CD4-positive, alpha-beta memory T cell (primary cell): ENCODE measurements around the gene TRAPPC2L. TPM values are rescaled to one million over a fixed set of nuclear protein-coding genes. Genes with fewer than 3 reads are reported as not detected.
A peak's percentile ranks its signal among the peaks of the same experiment; 100 is the strongest.

Source experiments
- CTCF ChIA-PET: fragments of 350-600 bp; sonication (Branson Sonifier 250); formaldehyde crosslinking; loops from one replicate; lab custom pipeline; 2021; ENCODE audit warnings: inconsistent platforms; ENCODE audit not compliant: partially characterized antibody; lab: Charles Lee
- POLR2A ChIA-PET: fragments of 350-600 bp; sonication (Branson Sonifier 250); formaldehyde crosslinking; loops from one replicate; lab custom pipeline; 2021; ENCODE audit not compliant: partially characterized antibody; lab: Charles Lee
- DNase-seq, 5 donors: peaks; one replicate each; pipeline versions ENCODE4 v3.0.0 to v3.0.0-alpha.2; 2020 to 2022; ENCODE audit warnings: mixed read lengths in 1 of 5
- H3K27ac ChIP-seq: one replicate; pipeline ENCODE4 v1.7.0; 2013; ENCODE audit warnings: low read depth, low read length
- H3K27me3 ChIP-seq: 2 replicates; pipeline ENCODE4 v1.7.0; 2013; ENCODE audit warnings: mild to moderate bottlenecking, low read length, moderate library complexity; ENCODE audit not compliant: insufficient read depth
- H3K36me3 ChIP-seq: 2 replicates; pipeline ENCODE4 v1.7.0; 2013; ENCODE audit warnings: mild to moderate bottlenecking, low read length, moderate library complexity; ENCODE audit not compliant: insufficient read depth
- H3K4me1 ChIP-seq: 2 replicates; pipeline ENCODE4 v1.7.0; 2013; ENCODE audit warnings: mild to moderate bottlenecking, low read length, moderate library complexity; ENCODE audit not compliant: insufficient read depth
- H3K4me3 ChIP-seq, 2 donors: one replicate each; pipeline ENCODE4 v1.7.0; 2013; ENCODE audit warnings: low read length in 2 of 2, mild to moderate bottlenecking in 1 of 2
- H3K9me3 ChIP-seq, 2 donors: one replicate each; pipeline ENCODE4 v1.7.0; 2013; ENCODE audit warnings: low read length in 2 of 2, control low read depth in 1 of 2; ENCODE audit not compliant: control insufficient read depth in 1 of 2
- H3K27ac Mint-ChIP-seq, 7 donors: one replicate each; pipeline ENCODE4 v1.8.0; 2020 to 2021; ENCODE audit warnings: mixed read lengths in 7 of 7, mild to moderate bottlenecking in 6 of 7, inconsistent platforms in 3 of 7, moderate library complexity in 3 of 7
- H3K27me3 Mint-ChIP-seq, 2 donors: one replicate each; pipeline ENCODE4 v1.8.0; 2020 to 2021; ENCODE audit warnings: mixed read lengths in 2 of 2
- H3K36me3 Mint-ChIP-seq, 2 donors: one replicate each; pipeline ENCODE4 v1.8.0; 2020 to 2021; ENCODE audit warnings: mixed read lengths in 2 of 2, inconsistent platforms in 1 of 2, mild to moderate bottlenecking in 1 of 2
- H3K4me1 Mint-ChIP-seq, 4 donors: one replicate each; pipeline ENCODE4 v1.8.0; 2020 to 2021; ENCODE audit warnings: mixed read lengths in 4 of 4, mild to moderate bottlenecking in 1 of 4
- H3K4me3 Mint-ChIP-seq, 8 donors: one replicate each; pipeline ENCODE4 v1.8.0; 2020 to 2021; ENCODE audit warnings: mixed read lengths in 8 of 8, mild to moderate bottlenecking in 7 of 8, moderate library complexity in 6 of 8, inconsistent platforms in 3 of 8
- H3K9me3 Mint-ChIP-seq, 8 donors: one replicate each; pipeline ENCODE4 v1.8.0; 2020 to 2021; ENCODE audit warnings: mixed read lengths in 8 of 8, mild to moderate bottlenecking in 5 of 8, inconsistent platforms in 3 of 8, moderate library complexity in 1 of 8
- intact Hi-C: fragments of 100-400 bp; cut with micrococcal nuclease; formaldehyde crosslinking; loops from one replicate; pipeline ENCODE4 v1.15.1; 2023
- polyA plus RNA-seq, 2 donors: library from polyadenylated mRNA; unstranded; fragments of 300-500 nt; fragmentation: Illumina TruSeq; gene quantifications; one replicate each; pipeline ENCODE4 v1.2.3, GENCODE V29; 2021
- total RNA-seq, 2 experiments: library from RNA; stranded (reverse); gene quantifications; one replicate each; pipeline ENCODE4 v1.2.3, GENCODE V29; 2021

Gene TRAPPC2L
- total and polyA plus RNA-seq, 4 experiments from 2014 or later, result 66.6 to 105 (median 85.7) TPM

DNA sequence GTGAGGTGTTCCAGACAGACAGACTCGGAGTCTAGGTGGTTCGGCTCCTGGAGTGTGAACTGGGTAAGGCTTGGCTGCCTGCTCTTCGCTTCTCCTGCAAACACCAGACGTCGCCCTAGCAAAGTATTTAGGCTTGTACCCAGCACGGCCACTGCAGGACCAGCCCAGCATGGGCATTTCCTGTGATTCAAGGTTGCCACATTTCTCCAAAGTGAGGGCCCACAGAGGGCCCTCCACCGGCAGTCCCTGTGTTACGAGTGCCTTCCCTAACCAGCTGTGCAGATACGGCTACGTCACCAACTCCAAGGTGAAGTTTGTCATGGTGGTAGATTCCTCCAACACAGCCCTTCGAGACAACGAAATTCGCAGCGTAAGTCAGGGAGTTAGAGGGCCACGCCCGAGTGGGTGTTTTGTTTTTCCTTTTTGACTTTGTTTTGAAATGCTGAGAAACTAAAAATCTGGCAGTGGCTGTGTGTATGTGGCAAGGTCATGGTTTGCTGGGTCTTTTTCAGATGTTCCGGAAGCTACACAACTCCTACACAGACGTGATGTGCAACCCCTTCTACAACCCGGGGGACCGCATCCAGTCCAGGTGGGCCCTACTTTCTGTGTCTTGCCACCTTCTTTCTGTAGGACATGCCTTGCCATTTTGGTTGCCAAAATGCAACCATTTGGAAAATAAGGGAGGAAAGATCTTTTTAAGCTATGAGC lies 2.6 kb downstream of the TRAPPC2L start:
- intact Hi-C loops, result loop anchor here (5.0 kb wide), 2 partner anchors 227 to 402 kb away; no protein-coding TSS in a partner anchor
- CTCF ChIA-PET, result interaction anchor here (0.9 to 2.9 kb wide), 4 partner anchors 44 to 358 kb away, joined by 3 to 40 read pairs (median 10); partner anchors contain the start of gene ZNF778
- H3K4me1 Mint-ChIP-seq, result peaks cover 15 to 41% (median 25%) of the 10 kb centered on the region in 4 donors
- peak overlapping the region in 1 of 8 donors; percentile 9 for H3K4me3 Mint-ChIP-seq
- no peak overlapping the region for H3K4me3 ChIP-seq
- H3K4me1 ChIP-seq, result peaks cover 27% of the 10 kb centered on the region
- H3K27me3 Mint-ChIP-seq, result peaks cover 0 to 2% of the 10 kb centered on the region in 2 donors
- H3K27ac Mint-ChIP-seq, result peak overlapping the region in 1 of 7 donors; percentile 32
- H3K36me3 ChIP-seq, result peaks cover 33% of the 10 kb centered on the region
- peaks cover 0 to 2% (median 0%) of the 10 kb centered on the region in 8 donors for H3K9me3 Mint-ChIP-seq
- H3K36me3 Mint-ChIP-seq, result peaks cover 8 to 37% of the 10 kb centered on the region in 2 donors
- DNase-seq, result no peak
- POLR2A ChIA-PET, result interaction anchor here (2.9 to 4.6 kb wide), 2 partner anchors 48 to 358 kb away, joined by 29 to 53 read pairs; partner anchors contain the start of genes APRT and ZNF778
- H3K9me3 ChIP-seq, result no peaks in the 10 kb centered on the region
- no peak overlapping the region for H3K27ac ChIP-seq
- no peaks in the 10 kb centered on the region for H3K27me3 ChIP-seq

DNA sequence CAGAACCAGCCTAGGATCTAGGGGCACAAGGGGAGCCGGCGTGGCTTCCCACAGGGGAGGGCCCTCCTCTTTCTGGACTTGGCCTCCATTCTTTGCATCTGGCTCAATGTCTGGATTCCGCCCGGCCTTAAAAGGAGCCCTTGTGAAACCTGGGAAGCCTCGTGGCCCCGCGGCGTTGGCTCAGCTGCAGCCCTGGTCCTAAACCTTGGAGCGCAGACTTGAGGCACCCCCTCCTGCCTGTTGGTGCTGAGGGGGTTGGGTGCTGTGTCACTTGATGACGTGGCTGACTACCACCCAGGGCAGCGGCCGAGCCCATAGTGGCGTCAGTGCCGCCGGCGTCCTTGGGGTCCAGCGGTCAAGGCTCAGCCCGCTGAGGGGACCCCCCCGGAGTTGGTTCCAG lies 4.4 kb downstream of the TRAPPC2L start:
- no peak overlapping the region for H3K27ac ChIP-seq
- H3K27me3 ChIP-seq, result no peaks in the 10 kb centered on the region
- CTCF ChIA-PET, result interaction anchor here (0.6 kb wide), 1 partner anchor 67 kb away, joined by 4 read pairs; no protein-coding TSS in a partner anchor
- POLR2A ChIA-PET, result no interaction called here
- Mint-ChIP-seq H3K27ac (peak overlapping the region in 2 of 7 donors; percentile 13 to 57), H3K4me1 (peaks cover 8 to 26% (median 14%) of the 10 kb centered on the region in 4 donors), H3K27me3 (peaks cover 0 to 2% of the 10 kb centered on the region in 2 donors), H3K4me3 (no peak overlapping the region), H3K9me3 (peaks cover 0 to 2% (median 0%) of the 10 kb centered on the region in 8 donors), H3K36me3 (peaks cover 8 to 37% of the 10 kb centered on the region in 2 donors)
- intact Hi-C loops, result no loop called here
- peaks cover 12% of the 10 kb centered on the region for H3K4me1 ChIP-seq
- DNase-seq, result no peak
- H3K36me3 ChIP-seq, result peaks cover 33% of the 10 kb centered on the region
- H3K4me3 ChIP-seq, result no peak overlapping the region
- no peaks in the 10 kb centered on the region for H3K9me3 ChIP-seq

DNA sequence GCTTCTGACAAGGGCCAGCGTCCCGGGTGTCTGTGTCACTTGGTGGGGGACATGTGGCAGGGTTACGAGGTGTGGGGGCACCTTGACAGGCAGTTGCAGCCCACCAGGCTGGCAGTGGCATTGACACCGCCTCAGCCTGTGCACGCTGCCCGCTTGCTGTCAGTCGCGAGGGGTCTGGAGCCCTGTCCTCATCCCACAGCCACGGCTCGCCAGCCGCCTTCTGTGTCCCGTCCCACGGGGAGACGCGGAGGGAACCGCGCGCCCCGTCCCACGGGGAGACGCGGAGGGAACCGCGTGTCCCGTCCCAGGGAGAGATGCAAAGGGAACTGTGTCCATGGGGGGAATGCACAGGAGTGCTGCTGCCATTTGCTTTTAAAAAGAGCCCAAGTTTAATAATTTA lies 6.0 kb downstream of the TRAPPC2L start:
- CTCF ChIA-PET, result no interaction called here
- Mint-ChIP-seq H3K4me3 (no peak overlapping the region), H3K27ac (no peak overlapping the region), H3K27me3 (no peaks in the 10 kb centered on the region), H3K9me3 (no peaks in the 10 kb centered on the region), H3K4me1 (peaks cover 6 to 14% (median 9%) of the 10 kb centered on the region in 4 donors), H3K36me3 (peaks cover 8 to 30% of the 10 kb centered on the region in 2 donors)
- no peak overlapping the region for H3K27ac ChIP-seq
- H3K4me3 ChIP-seq, result no peak overlapping the region
- H3K36me3 ChIP-seq, result peaks cover 33% of the 10 kb centered on the region
- H3K9me3 ChIP-seq, result no peaks in the 10 kb centered on the region
- POLR2A ChIA-PET, result no interaction called here
- DNase-seq, result no peak
- intact Hi-C loops, result no loop called here
- H3K27me3 ChIP-seq, result no peaks in the 10 kb centered on the region
- peaks cover 8% of the 10 kb centered on the region for H3K4me1 ChIP-seq

DNA sequence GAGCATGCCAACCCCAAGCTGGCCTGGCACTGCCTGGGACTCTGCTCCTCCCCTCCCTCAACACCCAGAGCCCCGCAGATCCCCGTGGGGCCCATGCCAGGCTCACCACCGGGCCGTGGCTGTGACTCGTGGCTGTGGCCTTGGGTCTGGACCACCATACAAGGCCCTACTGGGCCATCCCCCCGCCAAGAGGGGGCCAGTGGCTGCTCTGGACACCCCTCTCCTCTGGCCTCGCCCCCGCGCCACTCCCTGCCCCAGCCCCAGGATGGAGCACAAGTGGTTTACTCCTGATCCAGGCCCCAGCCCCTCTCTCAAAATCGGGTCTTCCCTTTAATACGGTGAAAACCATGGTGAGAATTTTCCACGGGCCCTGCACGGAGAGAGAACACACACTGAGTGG lies 6.5 kb downstream of the TRAPPC2L start:
- Mint-ChIP-seq H3K4me3 (no peak overlapping the region), H3K27me3 (no peaks in the 10 kb centered on the region), H3K4me1 (peaks cover 3 to 10% (median 5%) of the 10 kb centered on the region in 4 donors), H3K9me3 (no peaks in the 10 kb centered on the region), H3K27ac (no peak overlapping the region), H3K36me3 (peaks cover 8 to 28% of the 10 kb centered on the region in 2 donors)
- H3K36me3 ChIP-seq, result peaks cover 33% of the 10 kb centered on the region
- H3K27ac ChIP-seq, result no peak overlapping the region
- no peak overlapping the region for H3K4me3 ChIP-seq
- peaks cover 4% of the 10 kb centered on the region for H3K4me1 ChIP-seq
- DNase-seq, result no peak
- intact Hi-C loops, result no loop called here
- H3K27me3 ChIP-seq, result no peaks in the 10 kb centered on the region
- ChIA-PET CTCF (no interaction called here), POLR2A (no interaction called here)
- no peaks in the 10 kb centered on the region for H3K9me3 ChIP-seq

DNA sequence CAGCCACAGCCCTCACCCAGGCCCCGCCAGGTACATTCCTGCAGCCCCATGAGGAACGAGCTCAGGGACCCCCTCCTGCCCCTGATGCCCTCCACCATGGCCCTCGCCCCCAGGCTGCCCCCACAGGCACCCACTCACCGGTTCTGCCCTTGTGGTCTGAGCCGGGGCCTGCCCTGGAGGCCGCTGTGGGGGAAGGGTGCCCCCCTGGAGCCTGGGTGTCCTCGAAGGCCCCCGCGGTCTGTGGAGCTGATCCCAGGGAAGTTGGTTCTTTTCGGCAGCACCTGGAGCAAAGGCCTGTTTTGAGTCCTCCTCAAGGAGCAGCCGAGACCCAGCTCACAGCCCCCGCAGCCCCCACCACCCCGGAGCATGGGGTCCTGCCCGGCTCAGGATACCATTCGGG lies 7.2 kb downstream of the TRAPPC2L start:
- DNase-seq, result no peak

DNA sequence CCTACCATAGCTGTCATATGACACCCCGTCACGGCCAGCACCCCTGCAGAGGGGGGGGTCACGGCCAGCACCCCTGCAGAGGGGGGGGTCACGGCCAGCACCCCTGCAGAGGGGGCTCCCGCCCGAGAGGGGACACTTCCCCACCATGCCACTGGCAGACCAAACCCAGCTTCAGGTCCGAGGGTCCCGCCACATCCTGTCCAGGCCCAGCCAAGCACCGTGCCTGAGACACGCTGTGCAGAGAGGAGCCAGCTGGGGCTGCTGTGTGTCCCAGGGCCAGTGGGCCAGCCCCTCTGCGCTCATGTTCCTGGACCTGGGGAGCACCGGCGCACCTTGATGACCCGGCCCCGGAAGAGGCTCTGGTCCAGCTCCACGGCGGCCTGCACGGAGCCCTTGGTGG lies 7.6 kb downstream of the TRAPPC2L start:
- Histone ChIP-seq H3K4me1 (no peaks in the 10 kb centered on the region), H3K36me3 (peaks cover 31% of the 10 kb centered on the region), H3K27me3 (no peaks in the 10 kb centered on the region), H3K27ac (no peak overlapping the region), H3K9me3 (no peaks in the 10 kb centered on the region), H3K4me3 (no peak overlapping the region)
- Mint-ChIP-seq H3K9me3 (no peaks in the 10 kb centered on the region), H3K27ac (no peak overlapping the region), H3K4me1 (no peaks in the 10 kb centered on the region), H3K4me3 (no peak overlapping the region), H3K36me3 (peaks cover 8 to 19% of the 10 kb centered on the region in 2 donors), H3K27me3 (peaks cover 0 to 2% of the 10 kb centered on the region in 2 donors)
- intact Hi-C loops, result no loop called here
- CTCF ChIA-PET, result interaction anchor here (1.1 kb wide), 1 partner anchor 12 kb away, joined by 3 read pairs; no protein-coding TSS in a partner anchor
- no peak for DNase-seq
- POLR2A ChIA-PET, result no interaction called here

More for the DNA sequence above, 7.2 kb downstream of the TRAPPC2L start:
- intact Hi-C loops, result no loop called here
- Mint-ChIP-seq H3K4me3 (no peak overlapping the region), H3K27ac (no peak overlapping the region), H3K27me3 (no peaks in the 10 kb centered on the region), H3K36me3 (peaks cover 8 to 23% of the 10 kb centered on the region in 2 donors), H3K4me1 (peaks cover 0 to 4% (median under 1%) of the 10 kb centered on the region in 4 donors), H3K9me3 (no peaks in the 10 kb centered on the region)
- Histone ChIP-seq H3K9me3 (no peaks in the 10 kb centered on the region), H3K4me3 (no peak overlapping the region), H3K36me3 (peaks cover 33% of the 10 kb centered on the region), H3K27ac (no peak overlapping the region), H3K27me3 (no peaks in the 10 kb centered on the region), H3K4me1 (no peaks in the 10 kb centered on the region)
- CTCF ChIA-PET, result no interaction called here
- POLR2A ChIA-PET, result no interaction called here

DNA sequence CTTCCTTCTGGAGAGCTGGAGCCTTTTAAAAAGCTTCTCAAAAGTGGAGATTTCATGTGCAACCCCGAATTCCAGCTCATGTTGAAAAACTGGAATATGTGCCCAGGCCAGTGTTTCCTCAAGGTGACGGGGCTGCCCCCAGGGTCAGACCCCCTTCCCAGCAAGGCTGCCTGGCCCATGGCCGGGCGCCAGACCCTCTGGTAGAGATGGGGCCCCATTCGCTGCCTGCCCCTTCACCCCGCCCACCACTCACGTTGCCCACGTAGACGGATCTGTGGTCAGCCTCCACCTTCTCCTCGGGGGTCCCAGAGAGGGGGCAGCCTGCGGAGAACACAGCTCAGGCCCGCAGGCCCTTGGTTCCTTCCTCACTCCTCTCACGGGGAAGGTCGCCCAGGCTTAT lies 8.4 kb downstream of the TRAPPC2L start:
- Mint-ChIP-seq H3K9me3 (no peaks in the 10 kb centered on the region), H3K27ac (no peak overlapping the region), H3K4me3 (no peak overlapping the region), H3K4me1 (no peaks in the 10 kb centered on the region), H3K36me3 (peaks cover 8 to 11% of the 10 kb centered on the region in 2 donors), H3K27me3 (peaks cover 0 to 4% of the 10 kb centered on the region in 2 donors)
- ChIA-PET POLR2A (no interaction called here), CTCF (interaction anchor here (1.1 kb wide), 1 partner anchor 13 kb away, joined by 3 read pairs; no protein-coding TSS in a partner anchor)
- Histone ChIP-seq H3K36me3 (peaks cover 23% of the 10 kb centered on the region), H3K4me3 (no peak overlapping the region), H3K27ac (no peak overlapping the region), H3K4me1 (no peaks in the 10 kb centered on the region), H3K9me3 (no peaks in the 10 kb centered on the region), H3K27me3 (no peaks in the 10 kb centered on the region)
- intact Hi-C loops, result no loop called here
- no peak for DNase-seq
